ENCODE measurements around the gene HDAC4. TPM values are rescaled to one million over a fixed set of nuclear protein-coding genes. Genes with fewer than 3 reads are reported as not detected.

Gene HDAC4
- total RNA-seq, 1 experiment from 2014 or later = 61.5 TPM

- Histone ChIP-seq H3K9me3 (ENCODE audit: insufficient read depth, low read depth) (no peaks in the 10 kb centered on the region), H3K4me1 (replicated peaks; ENCODE audit: insufficient read depth) (no peaks in the 10 kb centered on the region), H3K36me3 (ENCODE audit: low read depth) (no peaks in the 10 kb centered on the region), H3K27me3 (ENCODE audit: insufficient read depth, low read depth) (no peaks in the 10 kb centered on the region), H3K4me2 (no peak overlapping the region), H3K4me3 (no peak overlapping the region), H2AFZ (no peak overlapping the region), H3K9me2 (ENCODE audit: insufficient read depth) (no peaks in the 10 kb centered on the region), H3F3A (ENCODE audit: insufficient read depth, low read depth) (no peaks in the 10 kb centered on the region), H4K20me1 (ENCODE audit: insufficient read depth) (peaks cover 5% of the 10 kb centered on the region; the same call in 1 of the 2 replicates), H3K27ac (no peak overlapping the region), H3K79me2 (ENCODE audit: low read depth) (no peaks in the 10 kb centered on the region)
- POLR2A ChIA-PET (ENCODE audit: unreplicated experiment) = no interaction called here
- BruUV-seq (replicated peaks) = no TSS peak
- DNase-seq = no peak
- CTCF ChIA-PET = no interaction called here
- TF ChIP-seq CTCF (conservative IDR thresholded peaks at IDR 0.05) (no peak), EZH2 (IDR thresholded peaks at IDR 0.05; ENCODE audit: low read depth) (no peak)
- intact Hi-C loops (cut with micrococcal nuclease; ENCODE audit: unreplicated experiment) = no loop called here
Measured at GRCh38 chr2:239381709-239382134, 19.1 kb downstream of the HDAC4 start.

GRCh38 chr2:239380831-239381708 lies 19.8 kb downstream of the HDAC4 start:
- H3K4me2 ChIP-seq = no peak overlapping the region
- no peaks in the 10 kb centered on the region for H3K27me3 ChIP-seq (ENCODE audit: insufficient read depth, low read depth)
- H3K9me3 ChIP-seq (ENCODE audit: insufficient read depth, low read depth) = no peaks in the 10 kb centered on the region
- no peaks in the 10 kb centered on the region for H3K36me3 ChIP-seq (ENCODE audit: low read depth)
- H3K27ac ChIP-seq = no peak overlapping the region
- no peak for DNase-seq
- BruUV-seq (replicated peaks) = no TSS peak
- H3F3A ChIP-seq (ENCODE audit: insufficient read depth, low read depth) = no peaks in the 10 kb centered on the region
- TF ChIP-seq EZH2 (IDR thresholded peaks at IDR 0.05; ENCODE audit: low read depth) (no peak), CTCF (conservative IDR thresholded peaks at IDR 0.05) (no peak)
- no peak overlapping the region for H2AFZ ChIP-seq
- H3K4me3 ChIP-seq = no peak overlapping the region
- H4K20me1 ChIP-seq (ENCODE audit: insufficient read depth) = peaks cover 5% of the 10 kb centered on the region; the same call in 1 of the 2 replicates
- CTCF ChIA-PET = no interaction called here
- H3K9me2 ChIP-seq (ENCODE audit: insufficient read depth) = no peaks in the 10 kb centered on the region
- intact Hi-C loops (cut with micrococcal nuclease; ENCODE audit: unreplicated experiment) = no loop called here
- H3K79me2 ChIP-seq (ENCODE audit: low read depth) = no peaks in the 10 kb centered on the region
- POLR2A ChIA-PET (ENCODE audit: unreplicated experiment) = no interaction called here
- H3K4me1 ChIP-seq (replicated peaks; ENCODE audit: insufficient read depth) = no peaks in the 10 kb centered on the region

GRCh38 chr2:239379641-239380170 lies 21.1 kb downstream of the HDAC4 start:
- ChIA-PET CTCF (no interaction called here), POLR2A (ENCODE audit: unreplicated experiment) (no interaction called here)
- H3K27me3 ChIP-seq (ENCODE audit: insufficient read depth, low read depth) = no peaks in the 10 kb centered on the region
- H3K4me2 ChIP-seq = no peak overlapping the region
- H3K4me1 ChIP-seq (replicated peaks; ENCODE audit: insufficient read depth) = no peaks in the 10 kb centered on the region
- BruUV-seq (replicated peaks) = no TSS peak
- peaks cover 10% of the 10 kb centered on the region; the same call in 1 of the 2 replicates for H4K20me1 ChIP-seq (ENCODE audit: insufficient read depth)
- H3K79me2 ChIP-seq (ENCODE audit: low read depth) = no peaks in the 10 kb centered on the region
- H3K36me3 ChIP-seq (ENCODE audit: low read depth) = no peaks in the 10 kb centered on the region
- no peak overlapping the region for H2AFZ ChIP-seq
- no peaks in the 10 kb centered on the region for H3F3A ChIP-seq (ENCODE audit: insufficient read depth, low read depth)
- H3K9me2 ChIP-seq (ENCODE audit: insufficient read depth) = no peaks in the 10 kb centered on the region
- no peak overlapping the region for H3K27ac ChIP-seq
- DNase-seq = no peak
- TF ChIP-seq EZH2 (IDR thresholded peaks at IDR 0.05; ENCODE audit: low read depth) (no peak), CTCF (conservative IDR thresholded peaks at IDR 0.05) (no peak)
- intact Hi-C loops (cut with micrococcal nuclease; ENCODE audit: unreplicated experiment) = no loop called here
- no peak overlapping the region for H3K4me3 ChIP-seq
- no peaks in the 10 kb centered on the region for H3K9me3 ChIP-seq (ENCODE audit: insufficient read depth, low read depth)
